Measurements from ENCODE around the gene DENND6B. TPM values are rescaled to one million over a fixed set of nuclear protein-coding genes. Genes with fewer than 3 reads are reported as not detected.

The DENND6B gene
- total RNA-seq, 1 experiment from 2014 or later, result 11.0 TPM

DNA sequence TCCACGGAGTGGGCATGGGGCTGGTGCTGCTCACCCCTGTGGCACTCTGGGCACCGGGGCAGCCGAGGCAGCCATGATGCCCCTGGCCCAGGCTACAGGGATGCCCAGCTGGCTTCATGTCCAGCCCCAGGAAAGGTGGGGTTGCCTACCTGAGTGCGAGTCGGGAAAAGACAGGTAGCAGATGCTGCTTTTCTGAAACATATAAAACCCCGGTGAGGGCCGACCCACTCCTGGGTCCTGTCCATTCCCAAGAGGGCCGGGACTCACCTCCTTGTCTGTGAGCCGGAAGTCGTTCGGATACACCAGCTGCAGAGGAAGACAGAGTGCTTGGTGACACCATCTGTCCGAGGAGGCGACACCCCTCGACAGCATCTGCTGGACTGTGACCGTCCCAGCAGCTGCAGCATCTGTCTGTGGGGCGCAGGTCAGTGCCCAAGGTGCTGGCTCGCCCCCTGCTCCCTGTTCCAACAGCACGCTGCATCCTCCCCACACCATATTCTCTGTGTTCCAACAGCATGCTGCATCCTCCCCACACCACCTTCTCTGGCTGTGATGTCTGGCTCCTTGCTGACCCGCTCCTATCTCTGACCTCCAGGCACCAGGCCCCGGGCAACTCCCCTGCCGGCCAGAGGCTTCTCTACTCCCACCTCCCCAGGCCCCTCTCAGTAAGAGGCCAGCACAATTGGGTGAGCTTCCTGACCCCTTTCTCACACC lies 8.0 kb downstream of the DENND6B start:
- ChIA-PET RAD21 (ENCODE audit: low non-redundant PET in 1 of 2, low total read pairs in 2 of 2, uncharacterized antibody in 2 of 2, unreplicated experiment in 2 of 2) (no interaction called here), CTCF (no interaction called here), POLR2A (no interaction called here)
- no peaks in the 10 kb centered on the region for H3K27me3 ChIP-seq (ENCODE audit: insufficient read depth, low read length)
- peaks cover 9 to 26% of the 10 kb centered on the region in 2 experiments for H3K4me1 ChIP-seq (ENCODE audit: control insufficient read depth in 1 of 2, insufficient read depth in 2 of 2, low read length in 2 of 2)
- no peak for DNase-seq (ENCODE audit: low read depth, low spot score)
- H4K20me1 ChIP-seq (ENCODE audit: insufficient read depth), result no peaks in the 10 kb centered on the region
- TF ChIP-seq TCF7L2 (IDR thresholded peaks at IDR 0.05; ENCODE audit: borderline replicate concordance, extremely low read depth, insufficient read depth, insufficient read length) (no peak), FOSL1 (IDR thresholded peaks at IDR 0.05; ENCODE audit: low read depth) (no peak), POLR2AphosphoS5 (IDR thresholded peaks at IDR 0.05; ENCODE audit: low read depth, low read length) (no peak), CEBPB (IDR thresholded peaks at IDR 0.05; ENCODE audit: low read depth) (no peak), YY1 (IDR thresholded peaks at IDR 0.05; ENCODE audit: extremely low read depth, insufficient replicate concordance, low read depth, low read length) (no peak), SP1 (IDR thresholded peaks at IDR 0.05; ENCODE audit: low read depth) (no peak), ZFX (IDR thresholded peaks at IDR 0.05) (no peak), EGR1 (IDR thresholded peaks at IDR 0.05; ENCODE audit: low read depth) (no peak), RAD21 (IDR thresholded peaks at IDR 0.05; ENCODE audit: low read depth) (no peak), EZH2 (IDR thresholded peaks at IDR 0.05) (no peak), CBX3 (IDR thresholded peaks at IDR 0.05; ENCODE audit: low read depth) (no peak)
- TF ChIP-seq, protein P1, sequence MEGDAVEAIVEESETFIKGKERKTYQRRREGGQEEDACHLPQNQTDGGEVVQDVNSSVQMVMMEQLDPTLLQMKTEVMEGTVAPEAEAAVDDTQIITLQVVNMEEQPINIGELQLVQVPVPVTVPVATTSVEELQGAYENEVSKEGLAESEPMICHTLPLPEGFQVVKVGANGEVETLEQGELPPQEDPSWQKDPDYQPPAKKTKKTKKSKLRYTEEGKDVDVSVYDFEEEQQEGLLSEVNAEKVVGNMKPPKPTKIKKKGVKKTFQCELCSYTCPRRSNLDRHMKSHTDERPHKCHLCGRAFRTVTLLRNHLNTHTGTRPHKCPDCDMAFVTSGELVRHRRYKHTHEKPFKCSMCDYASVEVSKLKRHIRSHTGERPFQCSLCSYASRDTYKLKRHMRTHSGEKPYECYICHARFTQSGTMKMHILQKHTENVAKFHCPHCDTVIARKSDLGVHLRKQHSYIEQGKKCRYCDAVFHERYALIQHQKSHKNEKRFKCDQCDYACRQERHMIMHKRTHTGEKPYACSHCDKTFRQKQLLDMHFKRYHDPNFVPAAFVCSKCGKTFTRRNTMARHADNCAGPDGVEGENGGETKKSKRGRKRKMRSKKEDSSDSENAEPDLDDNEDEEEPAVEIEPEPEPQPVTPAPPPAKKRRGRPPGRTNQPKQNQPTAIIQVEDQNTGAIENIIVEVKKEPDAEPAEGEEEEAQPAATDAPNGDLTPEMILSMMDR (IDR thresholded peaks at IDR 0.05 in 2 of 3, conservative IDR thresholded peaks at IDR 0.05 in 1 of 3; ENCODE audit: borderline replicate concordance in 1 of 3, insufficient read depth in 1 of 3, low read depth in 2 of 3, low read length in 2 of 3), result no peak
- TF ChIP-seq, protein P2, sequence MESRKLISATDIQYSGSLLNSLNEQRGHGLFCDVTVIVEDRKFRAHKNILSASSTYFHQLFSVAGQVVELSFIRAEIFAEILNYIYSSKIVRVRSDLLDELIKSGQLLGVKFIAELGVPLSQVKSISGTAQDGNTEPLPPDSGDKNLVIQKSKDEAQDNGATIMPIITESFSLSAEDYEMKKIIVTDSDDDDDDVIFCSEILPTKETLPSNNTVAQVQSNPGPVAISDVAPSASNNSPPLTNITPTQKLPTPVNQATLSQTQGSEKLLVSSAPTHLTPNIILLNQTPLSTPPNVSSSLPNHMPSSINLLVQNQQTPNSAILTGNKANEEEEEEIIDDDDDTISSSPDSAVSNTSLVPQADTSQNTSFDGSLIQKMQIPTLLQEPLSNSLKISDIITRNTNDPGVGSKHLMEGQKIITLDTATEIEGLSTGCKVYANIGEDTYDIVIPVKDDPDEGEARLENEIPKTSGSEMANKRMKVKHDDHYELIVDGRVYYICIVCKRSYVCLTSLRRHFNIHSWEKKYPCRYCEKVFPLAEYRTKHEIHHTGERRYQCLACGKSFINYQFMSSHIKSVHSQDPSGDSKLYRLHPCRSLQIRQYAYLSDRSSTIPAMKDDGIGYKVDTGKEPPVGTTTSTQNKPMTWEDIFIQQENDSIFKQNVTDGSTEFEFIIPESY (IDR thresholded peaks at IDR 0.05; ENCODE audit: extremely low read depth, insufficient replicate concordance, low read length), result no peak
- TF ChIP-seq, protein P3, sequence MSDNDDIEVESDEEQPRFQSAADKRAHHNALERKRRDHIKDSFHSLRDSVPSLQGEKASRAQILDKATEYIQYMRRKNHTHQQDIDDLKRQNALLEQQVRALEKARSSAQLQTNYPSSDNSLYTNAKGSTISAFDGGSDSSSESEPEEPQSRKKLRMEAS (IDR thresholded peaks at IDR 0.05), result no peak
- H3K9me2 ChIP-seq (ENCODE audit: insufficient read depth), result no peaks in the 10 kb centered on the region
- H3K4me2 ChIP-seq (ENCODE audit: low read length), result no peak overlapping the region
- H3K9ac ChIP-seq (ENCODE audit: low read length), result no peak overlapping the region
- no peak for ATAC-seq
- H3K79me2 ChIP-seq (ENCODE audit: insufficient read depth, low read length), result no peaks in the 10 kb centered on the region
- no peak overlapping the region for H2AFZ ChIP-seq (ENCODE audit: low read depth, low read length, poor library complexity, severe bottlenecking)
- no peak overlapping the region for H3K27ac ChIP-seq (ENCODE audit: low read depth, low read length)
- intact Hi-C loops (cut with micrococcal nuclease), result no loop called here
- H3K4me3 ChIP-seq (replicated peaks in 1 of 2; ENCODE audit: low read depth in 1 of 2, low read length in 2 of 2), result no peak overlapping the region
- no TSS peak for BruUV-seq (replicated peaks)
- H3K36me3 ChIP-seq (ENCODE audit: control insufficient read depth in 1 of 2, insufficient read depth in 2 of 2, low read length in 2 of 2), result no peaks in the 10 kb centered on the region
- no peaks in the 10 kb centered on the region for H3K9me3 ChIP-seq (ENCODE audit: control insufficient read depth in 1 of 2, insufficient read depth in 1 of 2, low read depth in 1 of 2, low read length in 2 of 2)
